ENCODE data around the gene PDE1A. TPM values are rescaled to one million over a fixed set of nuclear protein-coding genes. Genes with fewer than 3 reads are reported as not detected.

Gene PDE1A
- total RNA-seq, 1 donor from 2014 or later: 1.9 TPM

DNA sequence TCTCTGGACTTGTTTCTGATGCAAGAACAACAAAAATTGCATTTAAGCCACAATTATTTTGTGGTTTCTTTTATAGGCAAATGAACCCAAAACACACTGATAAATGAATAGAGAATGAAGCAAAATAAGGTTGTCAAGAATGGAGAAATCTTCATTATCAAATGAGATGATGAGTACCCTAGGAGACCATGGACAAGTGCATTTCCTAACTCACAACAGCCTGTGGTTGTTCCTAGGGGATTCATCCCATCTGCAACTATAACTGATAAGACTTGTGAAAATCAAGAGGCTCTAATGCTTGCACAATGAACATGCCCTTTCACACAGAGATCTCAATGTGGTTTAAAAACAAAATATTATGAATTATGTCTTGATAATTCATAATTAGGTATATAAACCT is 159.9 kb downstream of the PDE1A start:
- no peak for DNase-seq (ENCODE audit: low spot score in 2 of 2, unreplicated experiment in 2 of 2)
- H3K27ac Mint-ChIP-seq: no peak overlapping the region
- H3K27me3 Mint-ChIP-seq (ENCODE audit: low read depth): no peaks in the 10 kb centered on the region
- H3K4me3 Mint-ChIP-seq: no peak overlapping the region
- H3K9me3 Mint-ChIP-seq: no peaks in the 10 kb centered on the region
- TF ChIP-seq, protein P1, sequence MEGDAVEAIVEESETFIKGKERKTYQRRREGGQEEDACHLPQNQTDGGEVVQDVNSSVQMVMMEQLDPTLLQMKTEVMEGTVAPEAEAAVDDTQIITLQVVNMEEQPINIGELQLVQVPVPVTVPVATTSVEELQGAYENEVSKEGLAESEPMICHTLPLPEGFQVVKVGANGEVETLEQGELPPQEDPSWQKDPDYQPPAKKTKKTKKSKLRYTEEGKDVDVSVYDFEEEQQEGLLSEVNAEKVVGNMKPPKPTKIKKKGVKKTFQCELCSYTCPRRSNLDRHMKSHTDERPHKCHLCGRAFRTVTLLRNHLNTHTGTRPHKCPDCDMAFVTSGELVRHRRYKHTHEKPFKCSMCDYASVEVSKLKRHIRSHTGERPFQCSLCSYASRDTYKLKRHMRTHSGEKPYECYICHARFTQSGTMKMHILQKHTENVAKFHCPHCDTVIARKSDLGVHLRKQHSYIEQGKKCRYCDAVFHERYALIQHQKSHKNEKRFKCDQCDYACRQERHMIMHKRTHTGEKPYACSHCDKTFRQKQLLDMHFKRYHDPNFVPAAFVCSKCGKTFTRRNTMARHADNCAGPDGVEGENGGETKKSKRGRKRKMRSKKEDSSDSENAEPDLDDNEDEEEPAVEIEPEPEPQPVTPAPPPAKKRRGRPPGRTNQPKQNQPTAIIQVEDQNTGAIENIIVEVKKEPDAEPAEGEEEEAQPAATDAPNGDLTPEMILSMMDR (IDR thresholded peaks at IDR 0.05; ENCODE audit: unreplicated experiment): no peak
- H3K36me3 Mint-ChIP-seq: no peaks in the 10 kb centered on the region
- no peaks in the 10 kb centered on the region for H3K4me1 Mint-ChIP-seq

DNA sequence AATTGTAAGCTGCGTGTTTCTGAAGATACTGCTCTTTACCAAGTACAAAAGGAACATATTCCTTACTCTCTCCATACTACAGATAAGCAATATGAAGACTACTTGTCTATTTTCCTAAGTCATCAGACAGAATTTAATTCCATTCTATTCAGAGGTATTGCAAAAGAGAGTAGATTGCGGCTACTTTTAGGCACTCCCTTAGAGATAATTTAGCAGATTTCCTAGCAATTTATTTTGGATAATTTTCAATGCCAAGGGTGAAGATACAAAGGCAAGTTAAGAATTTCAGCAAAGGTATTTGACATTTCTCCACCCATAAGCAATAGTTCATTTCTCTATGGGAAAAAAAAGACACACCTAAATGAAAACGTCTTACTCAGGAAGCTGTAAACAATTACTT is 161.1 kb downstream of the PDE1A start:
- Mint-ChIP-seq H3K9me3 (no peaks in the 10 kb centered on the region), H3K4me3 (no peak overlapping the region), H3K27ac (no peak overlapping the region), H3K27me3 (ENCODE audit: low read depth) (no peaks in the 10 kb centered on the region), H3K36me3 (no peaks in the 10 kb centered on the region), H3K4me1 (no peaks in the 10 kb centered on the region)
- no peak for DNase-seq (ENCODE audit: low spot score in 2 of 2, unreplicated experiment in 2 of 2)
- TF ChIP-seq, protein P1 (IDR thresholded peaks at IDR 0.05; ENCODE audit: unreplicated experiment): no peak

DNA sequence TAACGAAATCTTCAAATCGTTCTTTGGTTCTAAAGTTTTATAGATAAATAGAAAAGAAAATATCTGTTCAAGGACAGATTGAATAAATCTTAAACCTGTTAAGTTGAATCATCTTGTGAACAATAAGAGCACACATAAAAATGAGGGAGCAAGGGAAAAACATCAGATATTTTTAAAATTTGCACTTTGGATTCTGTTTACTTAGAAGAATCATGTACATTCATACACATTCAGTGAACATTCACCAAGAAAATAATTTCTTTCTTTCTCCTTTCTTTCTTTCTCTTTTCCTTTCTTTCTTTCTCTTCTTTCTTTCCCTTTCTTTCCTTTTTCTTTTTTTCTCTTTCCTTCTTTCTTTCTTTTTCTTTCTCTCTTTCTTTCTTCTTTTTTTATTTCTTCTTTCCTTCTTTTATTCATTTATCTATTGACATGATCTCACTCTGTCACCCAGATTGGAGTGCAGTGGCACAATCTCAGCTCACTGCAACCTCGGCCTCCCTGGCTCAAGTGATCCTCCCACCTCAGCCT is 164.9 kb downstream of the PDE1A start:
- no peak for DNase-seq (ENCODE audit: low spot score in 2 of 2, unreplicated experiment in 2 of 2)
- no peak overlapping the region for H3K27ac Mint-ChIP-seq
- no peaks in the 10 kb centered on the region for H3K36me3 Mint-ChIP-seq
- H3K9me3 Mint-ChIP-seq: peaks cover 4% of the 10 kb centered on the region
- peaks cover 2% of the 10 kb centered on the region for H3K4me1 Mint-ChIP-seq
- H3K4me3 Mint-ChIP-seq: no peak overlapping the region
- TF ChIP-seq, protein P1 (IDR thresholded peaks at IDR 0.05; ENCODE audit: unreplicated experiment): no peak
- H3K27me3 Mint-ChIP-seq (ENCODE audit: low read depth): no peaks in the 10 kb centered on the region

DNA sequence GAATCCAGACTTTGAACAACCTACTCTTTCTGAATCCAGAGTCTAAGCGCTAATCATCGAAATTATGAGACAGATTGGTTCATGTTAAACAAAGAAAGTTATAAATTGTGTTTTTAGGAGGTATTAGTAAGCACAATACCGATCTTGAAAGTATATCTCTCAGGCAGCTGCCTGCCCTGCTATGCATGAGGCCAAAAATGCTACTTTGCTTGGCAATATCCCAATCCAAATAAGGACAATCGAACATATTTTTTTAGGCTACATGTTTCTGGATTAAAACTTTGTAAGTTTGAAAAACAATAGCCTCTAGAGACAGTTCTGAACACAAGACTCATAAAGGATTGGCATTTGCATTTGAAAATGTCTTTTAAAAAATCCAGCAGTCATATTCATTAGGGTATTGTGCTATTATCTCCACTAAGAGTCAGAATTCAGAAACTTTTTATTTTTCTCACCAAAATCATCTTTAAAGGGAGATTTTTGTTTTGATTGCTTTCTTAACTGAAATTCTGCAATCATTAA is 167.1 kb downstream of the PDE1A start:
- Mint-ChIP-seq H3K9me3 (peaks cover 8% of the 10 kb centered on the region), H3K36me3 (no peaks in the 10 kb centered on the region), H3K27ac (no peak overlapping the region), H3K4me1 (peaks cover 2% of the 10 kb centered on the region), H3K4me3 (no peak overlapping the region), H3K27me3 (ENCODE audit: low read depth) (no peaks in the 10 kb centered on the region)
- TF ChIP-seq, protein P1 (IDR thresholded peaks at IDR 0.05; ENCODE audit: unreplicated experiment): no peak
- DNase-seq (ENCODE audit: low spot score in 2 of 2, unreplicated experiment in 2 of 2): no peak

DNA sequence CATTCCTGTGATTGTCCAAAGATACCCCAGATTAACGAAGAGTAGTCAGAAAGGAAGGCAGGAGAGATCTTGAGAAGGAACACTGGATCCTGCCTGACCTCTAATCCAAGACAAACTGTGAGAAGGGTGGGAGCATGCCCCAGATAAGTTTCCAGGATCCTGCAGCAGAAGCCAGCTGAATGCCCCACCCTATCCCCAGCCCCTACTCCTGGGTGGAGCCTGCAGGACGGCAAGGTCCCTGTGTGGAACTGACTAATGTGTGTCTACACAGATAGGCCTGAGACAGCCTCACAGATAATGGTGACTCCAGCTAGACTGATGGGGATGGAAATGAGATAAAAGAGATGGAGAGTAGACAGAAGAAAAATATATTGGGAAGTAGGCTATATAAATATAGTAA is 174.3 kb downstream of the PDE1A start:
- Mint-ChIP-seq H3K4me3 (no peak overlapping the region), H3K36me3 (no peaks in the 10 kb centered on the region), H3K27ac (no peak overlapping the region), H3K4me1 (no peaks in the 10 kb centered on the region), H3K9me3 (peaks cover 23% of the 10 kb centered on the region), H3K27me3 (ENCODE audit: low read depth) (no peaks in the 10 kb centered on the region)
- TF ChIP-seq, protein P1 (IDR thresholded peaks at IDR 0.05; ENCODE audit: unreplicated experiment): no peak
- no peak for DNase-seq (ENCODE audit: low spot score in 2 of 2, unreplicated experiment in 2 of 2)

DNA sequence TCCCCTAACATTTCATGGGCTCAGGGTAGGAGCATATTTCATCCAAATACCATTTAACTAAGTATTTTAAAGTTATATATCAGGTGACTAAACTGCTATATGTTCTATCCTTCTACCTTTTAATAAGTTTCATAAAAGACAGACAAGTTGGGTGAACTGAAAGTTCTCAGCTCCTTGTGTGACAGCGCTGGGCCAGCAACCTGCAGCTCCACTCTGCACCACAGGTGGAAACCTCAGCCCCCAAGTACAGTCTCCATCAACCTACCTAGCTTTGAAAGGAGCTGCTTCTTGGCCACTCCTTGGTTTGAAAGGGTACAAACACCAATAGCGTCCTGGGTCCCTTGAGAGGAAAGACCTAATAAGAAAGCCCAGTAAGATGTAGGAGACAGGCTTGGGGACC is 177.9 kb downstream of the PDE1A start:
- Mint-ChIP-seq H3K9me3 (peaks cover 15% of the 10 kb centered on the region), H3K4me3 (no peak overlapping the region), H3K27me3 (ENCODE audit: low read depth) (no peaks in the 10 kb centered on the region), H3K4me1 (no peaks in the 10 kb centered on the region), H3K36me3 (no peaks in the 10 kb centered on the region), H3K27ac (no peak overlapping the region)
- no peak for DNase-seq (ENCODE audit: low spot score in 2 of 2, unreplicated experiment in 2 of 2)
- TF ChIP-seq, protein P1 (IDR thresholded peaks at IDR 0.05; ENCODE audit: unreplicated experiment): no peak

Measured in mesothelial cell of epicardium (in vitro differentiated cells).